Ishikawa (cell line): Measurements from ENCODE around the gene ZNF664.
A peak's percentile ranks its signal among the peaks of the same experiment; 100 is the strongest.

Experiments
- CEBPB ChIP-seq: IDR thresholded peaks from 2 replicates; pipeline ENCODE4 v1.6.1; 2012
- CREB1 ChIP-seq: IDR thresholded peaks from 2 replicates; pipeline ENCODE4 v1.6.1; 2012; ENCODE audit warnings: low read depth
- EGR1 ChIP-seq: IDR thresholded peaks from 2 replicates; pipeline ENCODE4 v1.6.1; 2012
- EP300 ChIP-seq: IDR thresholded peaks from 2 replicates; pipeline ENCODE4 v1.6.1; 2012; ENCODE audit warnings: borderline replicate concordance
- FOXM1 ChIP-seq: IDR thresholded peaks from 2 replicates; pipeline ENCODE4 v1.6.1; 2012; ENCODE audit warnings: low read depth, borderline replicate concordance
- NFIC ChIP-seq: IDR thresholded peaks from 2 replicates; pipeline ENCODE4 v1.6.1; 2012
- RAD21 ChIP-seq: IDR thresholded peaks from 2 replicates; pipeline ENCODE4 v1.6.1; 2012; ENCODE audit warnings: low read depth
- REST ChIP-seq: IDR thresholded peaks from 2 replicates; pipeline ENCODE4 v1.6.1; 2012; ENCODE audit warnings: low read depth, mild to moderate bottlenecking
- TAF1 ChIP-seq: IDR thresholded peaks from 2 replicates; pipeline ENCODE4 v1.6.1; 2012; ENCODE audit warnings: low read depth, mild to moderate bottlenecking
- TCF12 ChIP-seq: IDR thresholded peaks from 2 replicates; pipeline ENCODE4 v1.6.1; 2012; ENCODE audit warnings: low read depth
- TEAD4 ChIP-seq: IDR thresholded peaks from 2 replicates; pipeline ENCODE4 v1.6.1; 2012
- YY1 ChIP-seq: IDR thresholded peaks from 2 replicates; pipeline ENCODE4 v1.6.1; 2012; ENCODE audit warnings: low read depth
- ZBTB7A ChIP-seq: IDR thresholded peaks from 2 replicates; pipeline ENCODE4 v1.6.1; 2012; ENCODE audit warnings: low read depth
- TF ChIP-seq, protein P1 (sequence below): IDR thresholded peaks from 2 replicates; pipeline ENCODE4 v1.6.1; 2012
- TF ChIP-seq, protein P2 (sequence below): IDR thresholded peaks from 2 replicates; pipeline ENCODE4 v1.6.1; 2012

The ZNF664 gene

DNA sequence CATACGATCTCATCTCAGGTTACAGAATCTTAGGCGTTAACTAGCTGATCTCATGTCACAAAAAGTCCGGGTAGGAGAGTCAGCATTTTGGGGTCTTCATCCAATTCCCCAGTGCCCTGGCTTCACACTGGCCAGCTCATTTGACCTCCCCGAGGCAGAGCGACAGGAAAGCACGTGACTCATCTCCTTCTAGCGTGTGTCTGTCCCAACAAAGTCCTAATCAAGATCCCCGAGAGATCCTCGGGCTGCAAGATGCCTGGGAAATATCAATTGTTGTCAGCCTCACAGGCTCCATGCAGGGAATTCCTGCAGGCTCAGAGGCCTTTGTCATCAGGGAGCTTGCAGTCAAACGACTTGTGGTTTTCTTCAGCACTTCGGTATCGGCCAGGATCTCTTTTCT is 57.5 kb downstream of the ZNF664 start:
- no peak for TF ChIP-seq YY1

GRCh38 chr12:124031058-124031457 is 58.0 kb downstream of the ZNF664 start:
- TF ChIP-seq RAD21 (no peak), ZBTB7A (no peak)

DNA sequence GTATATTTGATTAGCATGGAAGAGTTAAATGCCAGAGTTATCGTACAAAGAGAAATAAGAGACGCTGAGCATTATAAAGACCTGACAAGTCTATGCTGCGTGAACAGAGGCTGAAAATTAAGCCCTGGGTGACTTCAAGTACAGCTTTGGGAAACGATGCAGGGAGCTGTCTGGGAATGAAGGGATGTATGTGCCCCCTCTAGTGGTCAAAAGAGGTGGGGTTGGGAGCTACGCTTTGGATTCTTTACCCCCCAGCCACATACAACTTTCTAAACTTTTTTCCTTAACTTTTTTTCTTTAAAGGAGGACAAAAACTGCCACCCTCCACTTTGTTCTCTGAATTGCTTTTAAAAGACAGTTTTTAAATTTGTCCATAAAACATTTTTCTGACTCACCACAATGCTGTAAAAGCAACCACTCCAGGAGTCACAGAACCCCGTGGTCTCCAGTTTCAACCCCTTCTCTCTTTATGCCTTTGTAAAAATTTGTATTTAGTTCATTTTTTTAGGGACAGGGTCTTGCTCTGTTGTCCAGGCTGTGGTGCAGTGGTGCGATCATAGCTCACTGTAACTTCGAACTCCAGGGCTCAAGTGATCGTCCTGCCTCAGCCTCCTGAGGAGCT is 59.4 kb downstream of the ZNF664 start:
- TF ChIP-seq TAF1 (no peak), RAD21 (peak; percentile 74)

DNA sequence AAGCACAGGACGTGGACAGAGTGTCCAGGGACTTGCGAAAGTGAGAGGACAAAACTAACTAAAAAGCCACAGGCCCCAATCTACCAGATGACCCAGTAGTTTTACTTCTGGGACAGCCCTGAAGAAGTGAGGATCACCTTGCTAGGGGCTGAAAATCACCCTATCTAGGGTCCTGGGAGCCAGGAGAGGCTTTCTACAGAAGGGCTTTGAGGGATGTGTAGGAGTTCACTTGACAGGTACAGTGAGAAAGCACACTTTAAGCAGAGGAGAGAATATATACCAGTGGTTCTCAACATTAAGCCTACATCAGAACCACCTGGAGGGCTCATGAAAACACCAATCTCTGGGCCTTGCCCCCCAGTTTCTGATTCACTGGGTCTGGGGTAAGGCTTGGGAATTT is 60.8 kb downstream of the ZNF664 start:
- TF ChIP-seq TEAD4: no peak
- TF ChIP-seq ZBTB7A: no peak
- no peak for TF ChIP-seq TAF1
- TF ChIP-seq CREB1: no peak

DNA sequence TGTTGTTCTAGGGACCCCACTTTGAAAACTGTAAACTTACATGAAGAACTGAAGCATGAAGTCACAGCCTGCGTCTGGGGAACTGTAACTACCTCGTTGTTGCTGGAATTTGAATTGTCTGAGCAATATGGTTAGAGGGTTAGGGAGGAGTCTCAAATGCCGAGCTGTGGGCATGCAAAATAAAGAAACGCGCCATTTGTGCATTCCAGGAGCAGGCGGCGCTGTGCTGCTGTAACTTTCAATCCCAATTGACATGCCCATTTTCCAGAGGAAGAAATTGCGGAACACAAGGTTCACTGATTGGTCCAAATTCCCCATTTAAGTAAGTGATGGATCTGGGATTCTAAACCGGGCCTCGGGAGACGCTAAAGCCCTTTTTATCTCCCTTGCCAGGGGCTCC is 61.3 kb downstream of the ZNF664 start:
- TF ChIP-seq TCF12 (no peak), RAD21 (no peak), TEAD4 (no peak), EGR1 (no peak)
- TF ChIP-seq, protein P1, sequence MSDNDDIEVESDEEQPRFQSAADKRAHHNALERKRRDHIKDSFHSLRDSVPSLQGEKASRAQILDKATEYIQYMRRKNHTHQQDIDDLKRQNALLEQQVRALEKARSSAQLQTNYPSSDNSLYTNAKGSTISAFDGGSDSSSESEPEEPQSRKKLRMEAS: no peak

DNA sequence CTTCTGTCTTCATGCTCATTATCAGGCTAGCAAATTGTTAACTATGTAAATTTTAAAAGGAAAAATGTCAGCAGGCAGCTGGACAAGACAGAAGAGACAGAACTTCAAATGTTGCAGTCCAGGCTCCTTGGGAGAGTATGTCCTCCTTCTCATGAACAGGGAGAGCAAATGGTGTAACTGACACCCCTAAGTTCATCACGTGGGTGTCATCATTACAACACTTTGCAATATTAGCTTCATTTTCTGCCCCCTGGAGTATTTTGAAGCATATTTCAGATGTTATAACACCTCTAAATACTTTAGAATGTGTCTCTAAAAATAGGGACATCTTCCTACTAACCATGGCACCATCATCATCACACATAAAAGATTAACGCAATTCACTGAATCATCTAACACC is 62.1 kb downstream of the ZNF664 start:
- no peak for TF ChIP-seq EP300
- TF ChIP-seq TEAD4: no peak
- TF ChIP-seq TAF1: no peak
- TF ChIP-seq, protein P1: no peak
- no peak for TF ChIP-seq CEBPB
- TF ChIP-seq REST: no peak
- TF ChIP-seq RAD21: no peak

DNA sequence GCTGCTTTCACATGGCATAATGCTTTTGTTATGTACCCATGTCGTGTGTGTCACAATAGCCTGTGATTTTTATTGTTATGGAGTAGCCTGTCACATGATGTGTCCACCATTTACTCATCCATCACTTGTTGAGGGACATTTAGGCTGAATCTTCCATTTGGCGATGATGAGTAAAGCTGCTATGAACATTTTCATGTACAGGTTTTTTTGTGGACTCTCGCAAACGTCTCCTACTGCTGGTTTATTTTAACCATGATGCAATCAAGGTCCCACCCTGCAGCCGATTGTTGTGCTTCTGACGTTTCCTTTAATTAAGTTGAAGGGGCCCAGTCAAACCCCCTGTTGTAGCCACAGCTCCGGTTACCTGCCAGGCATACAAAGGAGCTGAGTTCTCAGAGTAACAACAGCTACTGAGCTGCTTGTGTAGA is 63.2 kb downstream of the ZNF664 start:
- TF ChIP-seq TAF1 (no peak), CREB1 (no peak), TEAD4 (no peak), NFIC (no peak), FOXM1 (no peak), CEBPB (no peak), TCF12 (no peak), ZBTB7A (no peak)
- TF ChIP-seq, protein P2, sequence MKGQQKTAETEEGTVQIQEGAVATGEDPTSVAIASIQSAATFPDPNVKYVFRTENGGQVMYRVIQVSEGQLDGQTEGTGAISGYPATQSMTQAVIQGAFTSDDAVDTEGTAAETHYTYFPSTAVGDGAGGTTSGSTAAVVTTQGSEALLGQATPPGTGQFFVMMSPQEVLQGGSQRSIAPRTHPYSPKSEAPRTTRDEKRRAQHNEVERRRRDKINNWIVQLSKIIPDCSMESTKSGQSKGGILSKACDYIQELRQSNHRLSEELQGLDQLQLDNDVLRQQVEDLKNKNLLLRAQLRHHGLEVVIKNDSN: no peak

- TF ChIP-seq ZBTB7A (no peak), CREB1 (no peak), NFIC (no peak), REST (no peak), RAD21 (peak; percentile 90), EGR1 (no peak), EP300 (no peak), YY1 (peak; percentile 87)
Observed at GRCh38 chr12:124036657-124037109, 63.7 kb downstream of the ZNF664 start.

GRCh38 chr12:124037331-124037730 is 64.3 kb downstream of the ZNF664 start:
- TF ChIP-seq EP300: no peak
- no peak for TF ChIP-seq EGR1
- no peak for TF ChIP-seq TAF1
- TF ChIP-seq REST: no peak
- TF ChIP-seq RAD21: no peak
- TF ChIP-seq CREB1: no peak
- TF ChIP-seq, protein P2: no peak
- no peak for TF ChIP-seq ZBTB7A
- no peak for TF ChIP-seq NFIC
- TF ChIP-seq CEBPB: no peak
- no peak for TF ChIP-seq YY1
- TF ChIP-seq FOXM1: no peak
- TF ChIP-seq, protein P1: no peak
- no peak for TF ChIP-seq TCF12
- TF ChIP-seq TEAD4: no peak
